Putamen (tissue), 1 donor: ENCODE measurements around the gene RNF144A.
A peak's percentile ranks its signal among the peaks of the same experiment; 100 is the strongest.

Experiments used
- DNase-seq: peaks from one replicate; pipeline ENCODE4 v3.0.0-alpha.2; 2016; ENCODE audit warnings: low spot score

Gene RNF144A

DNA sequence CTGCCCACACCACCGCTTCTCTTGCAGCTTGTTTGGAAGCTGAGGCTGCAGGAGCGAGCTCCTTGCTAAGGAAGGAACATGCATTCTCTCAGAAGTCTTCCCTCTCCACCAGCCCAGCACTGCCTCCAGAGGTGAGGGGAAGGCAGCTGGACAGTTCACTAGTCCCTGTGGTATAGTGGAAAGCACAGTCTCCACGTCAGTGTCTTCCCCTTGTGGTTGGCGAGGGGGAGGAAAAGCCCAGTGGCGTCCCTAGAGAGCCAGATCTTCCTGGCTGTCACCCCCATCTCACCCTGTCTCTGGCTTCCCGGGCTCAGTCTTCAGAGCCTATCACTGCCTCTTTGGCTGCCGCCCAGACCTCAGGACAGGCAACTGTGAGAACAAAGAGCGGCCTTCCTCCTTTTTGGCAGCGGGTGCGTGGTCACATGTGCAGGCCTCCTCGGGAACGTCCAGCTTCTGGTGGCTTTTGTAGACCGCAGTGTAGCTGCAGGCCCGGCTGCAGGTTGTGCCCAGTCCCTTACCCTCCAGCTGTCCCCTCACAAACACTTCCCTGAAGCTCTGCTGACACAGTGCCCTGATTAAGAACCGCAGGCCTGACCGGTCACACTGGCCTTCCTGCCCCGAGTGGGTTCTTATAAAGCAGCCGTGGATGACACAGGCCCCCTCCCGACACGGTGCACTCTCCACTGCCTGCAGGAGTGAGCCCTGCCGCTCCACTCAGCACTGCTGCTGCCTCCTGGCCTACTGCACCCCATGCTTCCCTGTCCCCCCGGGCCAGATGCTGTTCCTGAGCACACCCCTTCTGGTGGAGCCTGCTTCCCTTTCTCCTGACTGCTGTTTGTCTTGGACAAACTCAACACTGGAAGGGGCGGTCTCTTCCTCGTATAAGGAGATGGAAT, 90.9 kb downstream of the RNF144A start:
- peak; percentile 91 for DNase-seq

DNA sequence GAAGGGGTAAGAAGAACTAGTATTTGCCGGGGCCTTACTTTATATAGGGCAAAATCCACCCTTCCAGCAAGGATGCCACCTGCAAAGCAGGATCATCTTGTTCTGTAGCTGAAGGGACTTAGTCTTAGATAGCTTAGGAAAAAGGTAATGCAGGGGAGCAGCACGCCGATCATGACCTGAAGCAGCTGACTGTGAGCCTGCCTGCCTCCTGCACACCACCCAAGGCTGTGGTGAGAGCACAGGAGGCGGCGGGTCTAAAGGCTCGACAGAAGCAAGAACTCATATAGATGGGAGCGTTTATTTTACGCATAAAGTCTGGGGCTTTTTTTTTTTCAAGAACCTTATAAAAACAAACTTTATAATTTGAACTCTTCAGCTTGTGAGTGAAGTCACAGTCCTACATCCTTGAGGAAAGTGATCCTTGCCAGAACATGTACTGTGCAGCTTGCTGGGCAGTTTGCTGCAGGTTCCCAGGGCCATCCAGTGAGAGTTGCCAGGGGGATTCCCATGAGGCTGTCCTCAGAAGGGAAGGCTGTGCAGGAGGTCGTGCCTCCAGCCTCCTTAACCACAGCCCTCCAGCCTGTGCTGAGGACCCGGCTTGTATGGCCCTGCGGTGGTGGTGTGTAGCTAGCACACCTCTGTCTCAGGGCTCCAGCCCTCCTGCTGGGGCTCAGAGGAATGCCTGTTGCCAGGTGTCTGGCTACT, 92.1 kb downstream of the RNF144A start:
- no peak for DNase-seq

- DNase-seq = no peak
Observed at GRCh38 chr2:7010391-7011054, 93.3 kb downstream of the RNF144A start.

GRCh38 chr2:7011356-7012083, 94.3 kb downstream of the RNF144A start:
- DNase-seq = no peak

DNA sequence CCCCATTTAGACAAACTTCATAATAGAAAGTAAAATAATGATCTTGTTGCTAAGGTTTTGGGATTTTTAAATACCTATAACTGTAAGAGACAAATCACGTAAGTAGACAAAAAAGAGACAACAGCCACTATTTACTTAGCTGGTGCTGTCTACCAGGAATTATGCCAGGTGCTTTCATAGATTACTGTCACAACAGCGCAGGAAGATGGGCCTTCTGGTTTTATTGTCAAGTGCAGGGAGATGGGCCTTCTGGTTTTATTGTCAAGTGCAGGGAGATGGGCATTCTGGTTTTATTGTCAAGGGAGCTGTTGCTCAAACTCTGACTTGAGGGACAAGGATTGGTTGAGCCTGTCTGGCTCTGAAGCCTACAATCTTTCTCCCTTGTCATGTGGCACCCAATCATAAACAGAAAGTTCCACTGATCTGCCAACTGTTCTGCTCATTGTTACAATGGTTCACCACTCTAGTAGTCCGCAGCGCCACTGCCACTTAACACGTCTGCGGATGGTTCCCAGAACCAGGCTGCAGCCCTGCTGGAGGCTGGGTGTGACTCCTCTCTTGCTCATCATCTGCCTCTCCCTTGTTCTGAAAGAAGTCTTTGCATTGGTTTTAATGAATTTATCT, 95.0 kb downstream of the RNF144A start:
- no peak for DNase-seq

DNA sequence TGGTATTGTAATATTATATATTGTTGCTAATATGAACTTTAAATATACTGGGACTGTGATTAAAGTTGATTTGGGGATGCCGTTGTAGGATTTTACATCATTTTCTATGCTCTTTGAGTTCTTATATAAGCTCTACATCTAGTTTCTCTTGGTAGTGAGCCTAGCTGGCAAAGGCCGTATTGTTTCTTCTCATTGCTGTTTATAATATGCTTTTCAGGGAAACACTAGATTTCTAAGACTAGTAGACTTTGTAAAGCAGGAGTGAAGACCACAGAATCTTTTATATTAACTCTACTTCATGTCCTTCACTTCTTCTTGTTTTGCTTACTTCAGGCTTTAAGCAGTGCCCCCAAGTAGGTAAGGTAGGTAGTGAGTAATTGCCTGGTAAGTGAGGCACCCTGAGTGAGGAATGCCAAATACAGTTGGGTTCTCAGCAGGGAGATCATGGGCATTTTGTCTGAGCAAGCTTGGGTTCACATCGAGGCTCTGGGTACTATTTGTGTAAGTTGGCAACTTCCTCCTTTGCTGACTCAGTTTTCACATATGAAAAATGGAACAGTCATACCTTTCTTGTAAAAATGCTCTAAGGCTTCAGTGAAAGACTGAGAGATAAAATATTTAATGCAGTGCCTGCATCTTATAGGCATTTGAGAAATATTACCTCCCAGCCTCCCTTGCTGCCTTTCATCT, 96.4 kb downstream of the RNF144A start:
- DNase-seq = no peak

DNA sequence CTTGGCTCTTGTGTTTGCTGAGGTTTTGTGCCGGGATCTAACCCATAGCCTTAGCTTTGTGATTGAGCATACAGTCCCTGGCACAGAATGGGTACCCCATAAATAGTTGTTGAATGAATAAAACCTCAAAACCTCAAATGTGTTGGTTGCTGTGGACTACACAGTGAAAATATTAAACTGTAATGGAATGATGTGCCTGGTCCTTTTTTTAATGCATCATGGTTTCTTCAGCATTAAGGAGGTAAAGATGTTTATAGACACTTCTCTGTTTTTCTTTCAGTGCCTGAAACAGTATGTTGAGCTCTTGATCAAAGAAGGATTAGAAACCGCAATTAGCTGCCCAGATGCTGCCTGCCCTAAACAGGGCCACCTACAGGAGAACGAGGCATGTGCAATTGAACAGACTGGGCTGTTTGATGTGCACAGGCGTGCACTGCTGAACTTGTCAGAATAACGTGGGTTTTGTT, 97.0 kb downstream of the RNF144A start:
- peak; percentile 74 for DNase-seq

- DNase-seq = no peak
Observed at GRCh38 chr2:7015007-7015950, 98.1 kb downstream of the RNF144A start.

GRCh38 chr2:7016148-7016547, 98.9 kb downstream of the RNF144A start:
- DNase-seq = no peak

DNA sequence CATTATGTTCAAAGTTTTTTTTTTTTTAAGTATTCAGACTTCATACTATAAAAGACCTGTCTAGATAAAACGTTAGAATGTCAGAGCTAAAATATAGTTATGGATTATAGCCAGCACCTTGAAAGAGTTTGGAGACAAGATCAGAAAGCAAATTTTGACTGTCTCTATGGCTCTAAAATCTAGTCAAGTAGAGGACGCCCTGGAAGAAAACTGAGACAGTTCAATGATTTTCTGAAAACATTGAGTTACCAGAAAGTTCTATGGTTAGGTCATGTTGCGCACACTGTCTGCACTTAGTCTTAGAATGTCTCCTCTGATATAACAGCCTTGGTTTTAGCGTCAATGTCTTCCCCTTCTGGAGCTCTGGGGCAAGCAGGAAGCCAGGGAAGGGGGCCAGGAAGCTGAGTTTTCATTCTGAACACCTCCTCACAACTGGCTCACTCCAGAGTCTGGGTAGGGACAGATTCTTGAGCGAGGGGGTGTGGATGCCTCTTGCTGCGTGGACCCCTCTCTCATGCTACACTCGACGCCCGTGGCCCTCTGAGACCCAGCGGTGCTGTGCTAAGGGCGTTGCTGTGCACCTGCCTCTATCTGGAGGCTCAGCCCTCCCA, 99.5 kb downstream of the RNF144A start:
- DNase-seq = no peak

DNA sequence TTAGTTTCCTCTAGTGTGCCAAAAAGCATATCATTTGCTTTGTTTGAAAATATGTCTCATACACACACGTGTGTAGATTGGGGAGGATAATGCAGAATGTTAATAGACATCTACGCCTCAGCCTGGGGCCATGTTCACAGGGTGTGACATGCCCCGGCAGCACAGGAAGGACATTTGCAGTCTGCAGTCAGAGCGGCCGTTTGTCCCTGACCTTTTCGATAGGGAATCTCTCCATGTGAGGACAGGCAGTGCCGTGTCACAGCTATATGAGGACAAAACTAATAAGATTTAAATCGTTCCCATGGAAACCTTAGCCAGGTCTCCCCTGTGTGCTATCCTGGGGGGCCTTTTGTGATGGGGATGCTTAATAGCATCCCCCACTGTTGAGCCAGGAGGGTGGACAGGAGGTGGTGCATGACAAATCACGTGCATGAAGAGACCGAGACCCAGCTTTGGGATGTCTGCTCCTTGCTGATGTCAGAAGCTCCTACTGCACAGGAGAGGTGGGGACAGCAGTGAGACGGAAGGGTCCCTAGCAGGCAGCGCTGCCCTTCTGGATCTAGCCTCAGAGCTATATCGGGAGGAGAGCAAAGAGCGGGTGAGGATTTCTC, 100.6 kb downstream of the RNF144A start:
- no peak for DNase-seq

DNA sequence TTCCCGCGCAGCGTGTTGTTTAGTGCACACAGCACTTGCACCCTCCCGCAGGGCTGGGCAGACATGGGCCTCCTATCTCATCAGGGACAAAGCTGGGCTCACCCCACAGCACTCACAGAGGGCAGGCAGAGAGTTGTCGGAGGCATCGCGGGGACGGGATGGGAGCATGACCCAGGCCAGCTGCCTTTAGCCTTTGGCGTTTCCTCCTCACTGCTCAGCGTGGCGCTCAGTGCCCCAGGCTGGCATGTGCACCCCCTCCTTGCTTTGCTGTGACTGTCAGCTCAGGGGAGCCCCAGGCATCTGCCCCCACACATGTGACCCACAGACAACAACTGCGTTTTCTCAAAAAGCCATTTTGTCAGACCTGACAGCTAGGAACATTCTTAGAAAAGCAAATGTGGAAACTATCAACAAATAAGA, 101.1 kb downstream of the RNF144A start:
- no peak for DNase-seq

DNA sequence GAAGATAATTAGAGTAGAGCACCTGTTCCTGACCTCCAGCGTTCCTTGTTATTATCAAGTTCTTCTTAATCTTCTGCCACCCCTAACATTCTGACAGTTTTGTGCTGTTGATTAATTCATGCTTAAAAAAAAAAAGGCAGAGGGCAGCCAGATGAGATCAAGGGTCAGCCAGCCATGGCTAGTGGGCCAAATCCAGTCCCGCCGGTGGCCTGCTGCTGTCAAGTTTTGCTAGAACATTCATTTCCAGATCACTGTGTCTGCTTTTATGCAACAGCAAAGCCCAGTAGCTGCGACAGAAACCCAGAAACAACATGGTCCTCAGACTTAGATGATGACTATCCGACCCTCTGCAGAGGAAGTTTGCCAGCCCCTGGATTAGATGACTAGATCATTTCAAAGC, 101.6 kb downstream of the RNF144A start:
- no peak for DNase-seq

DNA sequence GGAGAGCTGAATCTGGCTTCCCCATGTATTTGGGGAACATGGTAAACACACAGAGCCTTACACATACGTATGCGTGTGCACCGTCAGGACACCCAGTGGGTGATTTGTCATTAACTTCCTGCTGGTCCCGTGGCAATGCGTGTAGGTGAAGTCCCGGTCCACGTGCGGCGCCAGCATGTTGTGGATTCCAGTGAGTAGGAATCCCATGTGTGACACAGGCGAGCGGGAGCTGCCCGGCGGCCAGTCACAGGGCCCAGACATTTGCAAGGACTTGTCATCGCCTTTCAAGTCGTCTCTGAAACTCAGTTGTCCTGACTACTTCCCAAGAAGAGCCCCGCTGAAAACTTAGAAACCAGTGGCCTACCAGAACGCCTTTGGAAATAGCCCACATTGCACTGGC, 102.0 kb downstream of the RNF144A start:
- DNase-seq = no peak

DNA sequence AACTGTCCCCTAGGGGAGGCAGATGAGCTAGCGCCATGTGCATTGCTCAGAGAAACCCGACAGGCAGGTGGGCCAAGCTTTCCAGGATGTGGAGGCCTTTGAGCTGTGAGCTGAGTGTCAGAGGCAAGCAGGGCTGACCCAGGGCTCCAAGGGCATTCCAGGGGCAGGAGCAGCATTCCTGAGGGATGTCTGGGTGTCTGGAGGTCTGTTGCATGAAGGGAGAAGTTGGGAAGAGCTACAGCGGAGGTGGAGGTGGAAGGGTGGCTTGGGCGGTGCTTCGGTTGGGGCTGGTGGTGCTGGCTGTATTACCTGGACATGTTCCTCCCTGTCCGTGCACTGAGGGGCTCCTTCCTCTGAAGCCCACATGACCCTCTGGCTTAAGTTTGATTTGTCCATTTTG, 102.8 kb downstream of the RNF144A start:
- DNase-seq = no peak

- DNase-seq = no peak
Observed at GRCh38 chr2:7020468-7020867, 103.3 kb downstream of the RNF144A start.

- DNase-seq = no peak
Observed at GRCh38 chr2:7020939-7021470, 103.8 kb downstream of the RNF144A start.
